Measurements from ENCODE around the gene VKORC1.

VKORC1 gene

DNA sequence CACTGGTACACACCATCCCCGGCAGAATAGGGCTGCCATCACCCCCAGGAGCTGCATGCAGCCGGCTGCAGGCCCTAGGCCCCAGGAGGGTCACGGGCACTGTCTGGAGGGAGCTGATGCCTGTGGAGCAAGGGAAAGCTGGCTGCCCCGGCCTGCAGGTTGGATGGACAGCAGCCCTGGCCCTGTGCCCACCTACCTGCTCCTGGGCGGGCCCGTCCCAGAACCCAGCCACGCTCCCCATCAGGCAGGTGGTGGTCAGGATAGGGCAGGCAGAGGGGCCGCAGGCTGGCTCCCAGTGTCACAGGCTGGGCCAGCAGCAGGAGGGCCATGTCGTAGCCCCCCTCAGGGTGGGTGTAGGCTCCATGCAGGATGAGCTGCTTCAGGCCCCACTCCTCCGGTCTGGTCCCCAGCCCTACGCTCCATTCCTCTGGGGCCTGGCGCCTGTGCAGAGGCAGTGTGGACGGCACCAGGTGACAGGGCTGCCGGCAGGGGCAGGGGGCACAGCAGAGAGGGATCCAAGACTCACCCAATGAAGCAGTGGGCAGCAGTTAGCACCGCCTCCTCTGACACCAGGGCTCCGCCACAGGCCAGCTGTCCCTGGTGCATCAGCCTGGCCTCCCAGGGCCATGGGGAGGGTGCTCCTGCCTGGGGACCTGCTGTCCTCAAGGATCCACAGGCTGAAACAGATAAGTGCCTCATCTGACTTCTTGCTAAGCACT lies 9.9 kb downstream of the VKORC1 start:
- Histone ChIP-seq H3K4me1 (ENCODE audit: control insufficient read depth, insufficient read depth, low read length) (peaks cover 17% of the 10 kb centered on the region), H3K9me3 (replicated peaks; ENCODE audit: low read length) (no peaks in the 10 kb centered on the region), H3K36me3 (ENCODE audit: insufficient read depth, low read length) (peaks cover 56% of the 10 kb centered on the region), H3K27me3 (ENCODE audit: control insufficient read depth, insufficient read depth, low read length) (no peaks in the 10 kb centered on the region), H3K4me2 (ENCODE audit: low read length) (no peak overlapping the region), H3K9ac (ENCODE audit: low read depth, low read length) (no peak overlapping the region), H3K4me3 (ENCODE audit: low read length) (no peak overlapping the region)

DNA sequence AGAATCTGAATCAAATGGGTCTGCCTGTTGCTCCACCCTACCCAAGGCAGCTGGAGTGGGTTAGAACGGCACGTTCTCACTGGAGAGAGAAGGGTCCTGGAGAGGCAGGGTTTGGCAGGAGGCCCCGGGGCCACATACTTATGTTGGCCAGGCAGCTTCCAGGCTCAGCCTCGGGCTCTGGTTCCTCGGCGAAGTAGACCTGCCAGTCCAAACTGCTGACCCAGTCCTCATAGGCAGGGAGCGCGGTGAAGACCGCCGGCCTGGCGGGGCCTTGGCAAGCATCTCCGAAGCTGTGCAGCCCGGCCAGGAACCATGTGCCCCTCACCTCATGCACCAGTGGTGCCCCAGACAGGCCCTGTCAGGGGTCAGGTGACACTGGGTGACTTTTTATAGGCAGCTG lies 10.6 kb downstream of the VKORC1 start:
- Histone ChIP-seq H3K4me3 (ENCODE audit: low read length) (no peak overlapping the region), H3K36me3 (ENCODE audit: insufficient read depth, low read length) (peaks cover 56% of the 10 kb centered on the region), H3K4me1 (ENCODE audit: control insufficient read depth, insufficient read depth, low read length) (peaks cover 17% of the 10 kb centered on the region), H3K9ac (ENCODE audit: low read depth, low read length) (no peak overlapping the region), H3K27me3 (ENCODE audit: control insufficient read depth, insufficient read depth, low read length) (no peaks in the 10 kb centered on the region), H3K4me2 (ENCODE audit: low read length) (no peak overlapping the region), H3K9me3 (replicated peaks; ENCODE audit: low read length) (no peaks in the 10 kb centered on the region)

DNA sequence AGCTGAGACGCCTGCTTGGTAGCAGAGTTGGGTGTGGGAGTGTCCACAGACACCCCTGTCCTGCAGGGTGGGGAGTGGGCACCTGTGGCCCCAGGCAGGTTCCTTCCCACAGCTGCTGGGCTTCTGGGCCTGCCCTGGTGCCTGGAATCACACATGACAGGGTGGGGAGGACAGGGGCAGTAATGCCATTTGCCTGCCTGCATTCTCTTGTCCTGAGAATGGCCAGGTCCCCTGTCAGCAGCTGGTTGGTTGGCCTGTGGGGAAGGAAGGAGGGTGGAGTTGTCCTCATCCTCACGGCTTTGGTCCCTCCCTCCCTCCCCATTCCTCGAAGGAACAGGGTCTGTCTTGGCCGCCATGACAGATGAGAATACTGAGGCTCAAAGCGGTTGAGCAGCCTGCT lies 11.0 kb downstream of the VKORC1 start:
- Histone ChIP-seq H3K4me3 (ENCODE audit: low read length) (no peak overlapping the region), H3K4me1 (ENCODE audit: control insufficient read depth, insufficient read depth, low read length) (peaks cover 17% of the 10 kb centered on the region), H3K9me3 (replicated peaks; ENCODE audit: low read length) (no peaks in the 10 kb centered on the region), H3K9ac (ENCODE audit: low read depth, low read length) (no peak overlapping the region), H3K27me3 (ENCODE audit: control insufficient read depth, insufficient read depth, low read length) (no peaks in the 10 kb centered on the region), H3K36me3 (ENCODE audit: insufficient read depth, low read length) (peaks cover 56% of the 10 kb centered on the region), H3K4me2 (ENCODE audit: low read length) (no peak overlapping the region)

DNA sequence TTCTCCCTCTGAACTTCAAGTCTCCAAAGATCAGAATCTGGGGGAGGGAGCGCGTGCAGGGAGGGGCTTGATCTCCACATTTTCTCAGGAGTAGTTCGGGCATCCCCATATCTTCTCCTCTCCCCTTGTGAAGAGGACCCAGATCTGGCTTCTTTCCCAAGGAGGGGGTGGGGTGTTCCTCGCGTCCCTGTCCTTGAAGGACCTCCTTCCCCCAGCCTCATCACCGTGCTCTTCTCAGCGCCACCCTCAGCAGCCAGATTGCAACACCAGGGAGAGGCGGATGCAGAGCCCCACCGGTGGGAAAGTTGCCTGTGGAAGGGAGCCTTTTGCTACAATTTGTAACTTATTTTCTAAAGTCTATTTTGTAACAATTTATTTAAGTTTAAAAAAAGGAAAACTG lies 11.5 kb downstream of the VKORC1 start:
- Histone ChIP-seq H3K4me3 (ENCODE audit: low read length) (no peak overlapping the region), H3K4me1 (ENCODE audit: control insufficient read depth, insufficient read depth, low read length) (peaks cover 17% of the 10 kb centered on the region), H3K9me3 (replicated peaks; ENCODE audit: low read length) (no peaks in the 10 kb centered on the region), H3K9ac (ENCODE audit: low read depth, low read length) (no peak overlapping the region), H3K36me3 (ENCODE audit: insufficient read depth, low read length) (peaks cover 58% of the 10 kb centered on the region), H3K4me2 (ENCODE audit: low read length) (no peak overlapping the region), H3K27me3 (ENCODE audit: control insufficient read depth, insufficient read depth, low read length) (no peaks in the 10 kb centered on the region)

DNA sequence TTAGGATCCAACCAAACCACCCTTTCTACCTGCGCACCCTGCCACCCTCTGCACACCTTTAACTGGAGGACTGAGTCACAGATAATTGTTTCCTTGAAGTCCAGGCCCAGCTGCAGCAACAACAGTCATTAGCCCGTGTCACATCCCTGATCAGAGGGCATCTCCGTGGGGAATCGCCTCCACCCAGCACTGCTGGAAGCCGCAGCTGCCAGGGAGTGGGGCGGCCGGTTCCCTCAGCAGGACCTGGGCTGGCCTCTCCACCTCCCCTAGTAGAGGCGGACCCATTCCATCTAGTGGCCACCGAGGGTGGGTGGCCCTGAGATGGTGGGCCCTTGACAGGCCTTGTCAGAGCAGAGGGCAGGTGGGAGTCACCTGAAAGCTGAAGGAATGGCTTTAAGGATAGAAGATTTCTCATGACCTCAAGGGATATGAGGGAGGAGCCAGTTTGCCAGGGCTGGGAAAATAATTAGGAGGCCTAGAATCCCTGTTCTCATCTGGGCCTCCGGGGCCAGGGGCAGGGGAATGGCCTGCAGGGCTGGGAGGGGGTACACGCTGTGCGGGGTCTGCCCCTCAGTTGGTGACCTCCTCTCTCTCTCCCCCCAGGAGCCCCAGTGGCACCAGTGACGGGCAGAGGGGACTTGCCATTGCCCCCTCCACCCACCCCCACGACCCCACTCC lies 12.1 kb downstream of the VKORC1 start:
- Histone ChIP-seq H3K4me2 (ENCODE audit: low read length) (no peak overlapping the region), H3K27me3 (ENCODE audit: control insufficient read depth, insufficient read depth, low read length) (no peaks in the 10 kb centered on the region), H3K4me1 (ENCODE audit: control insufficient read depth, insufficient read depth, low read length) (peaks cover 17% of the 10 kb centered on the region), H3K36me3 (ENCODE audit: insufficient read depth, low read length) (peaks cover 60% of the 10 kb centered on the region), H3K4me3 (ENCODE audit: low read length) (no peak overlapping the region), H3K9me3 (replicated peaks; ENCODE audit: low read length) (no peaks in the 10 kb centered on the region), H3K9ac (ENCODE audit: low read depth, low read length) (no peak overlapping the region)

DNA sequence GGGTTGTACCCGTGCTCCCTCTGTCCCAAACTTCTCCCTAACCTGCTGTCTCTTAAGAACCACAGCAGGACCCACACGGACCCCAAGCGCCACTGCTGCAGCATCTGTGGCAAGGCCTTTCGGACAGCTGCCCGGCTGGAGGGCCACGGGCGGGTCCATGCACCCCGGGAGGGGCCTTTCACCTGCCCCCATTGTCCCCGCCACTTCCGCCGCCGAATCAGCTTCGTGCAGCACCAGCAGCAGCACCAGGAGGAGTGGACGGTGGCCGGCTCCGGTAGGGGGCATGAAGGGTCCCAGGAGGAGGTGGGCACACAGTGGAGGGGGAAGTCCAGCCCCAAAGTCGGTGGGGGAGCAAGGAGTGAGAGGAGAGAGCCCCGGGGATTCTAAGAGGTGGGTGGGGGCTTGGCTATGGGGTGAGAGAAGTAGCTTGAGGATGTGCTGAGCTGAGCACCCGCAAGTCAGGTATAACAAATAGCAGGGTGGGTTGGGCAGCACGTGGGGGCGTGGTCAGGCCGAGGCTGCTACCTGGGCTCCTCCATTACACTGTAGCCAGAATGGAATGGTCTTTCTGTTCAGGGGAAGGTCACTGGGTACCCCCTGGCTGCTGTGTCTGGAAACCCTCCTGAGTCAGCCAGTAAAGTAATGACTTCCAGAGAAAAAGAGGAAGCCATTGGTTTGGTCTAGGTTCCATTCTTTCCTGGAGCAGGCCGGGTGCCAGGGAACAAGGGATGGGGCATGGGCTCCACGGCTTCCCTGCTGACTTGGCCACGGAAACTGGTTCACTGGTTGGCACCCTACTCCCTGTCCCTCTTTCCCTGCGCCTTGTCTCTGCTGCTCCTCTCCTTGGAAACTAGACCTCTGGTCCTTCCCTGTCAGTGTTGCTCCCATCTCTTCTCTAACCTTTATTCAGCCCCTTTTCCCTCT lies 12.9 kb downstream of the VKORC1 start:
- no peaks in the 10 kb centered on the region for H3K9me3 ChIP-seq (replicated peaks; ENCODE audit: low read length)
- H3K4me1 ChIP-seq (ENCODE audit: control insufficient read depth, insufficient read depth, low read length) = peaks cover 17% of the 10 kb centered on the region
- no peak overlapping the region for H3K4me2 ChIP-seq (ENCODE audit: low read length)
- no peak overlapping the region for H3K4me3 ChIP-seq (ENCODE audit: low read length)
- peaks cover 62% of the 10 kb centered on the region for H3K36me3 ChIP-seq (ENCODE audit: insufficient read depth, low read length)
- H3K27me3 ChIP-seq (ENCODE audit: control insufficient read depth, insufficient read depth, low read length) = no peaks in the 10 kb centered on the region
- H3K9ac ChIP-seq (ENCODE audit: low read depth, low read length) = no peak overlapping the region

DNA sequence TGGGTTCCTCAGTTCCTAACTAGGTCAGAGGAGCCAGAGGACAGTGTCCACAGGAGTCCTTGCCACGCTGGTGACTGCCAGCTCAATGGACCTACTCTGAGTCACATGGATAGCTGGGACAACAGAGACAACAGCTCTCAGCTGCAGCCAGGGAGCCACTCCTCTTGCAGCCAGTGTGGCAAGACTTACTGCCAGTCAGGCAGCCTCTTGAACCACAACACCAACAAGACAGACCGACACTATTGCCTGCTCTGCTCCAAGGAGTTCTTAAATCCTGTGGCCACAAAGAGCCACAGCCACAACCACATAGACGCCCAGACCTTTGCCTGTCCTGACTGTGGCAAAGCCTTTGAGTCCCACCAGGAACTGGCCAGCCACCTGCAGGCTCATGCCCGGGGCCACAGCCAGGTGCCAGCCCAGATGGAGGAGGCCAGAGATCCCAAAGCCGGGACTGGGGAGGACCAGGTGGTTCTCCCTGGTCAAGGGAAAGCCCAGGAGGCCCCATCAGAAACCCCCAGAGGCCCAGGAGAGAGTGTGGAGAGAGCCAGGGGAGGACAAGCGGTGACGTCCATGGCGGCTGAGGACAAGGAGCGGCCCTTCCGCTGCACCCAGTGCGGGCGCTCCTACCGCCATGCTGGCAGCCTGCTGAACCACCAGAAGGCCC lies 13.7 kb downstream of the VKORC1 start:
- H3K36me3 ChIP-seq (ENCODE audit: insufficient read depth, low read length) = peaks cover 65% of the 10 kb centered on the region
- no peak overlapping the region for H3K9ac ChIP-seq (ENCODE audit: low read depth, low read length)
- H3K4me1 ChIP-seq (ENCODE audit: control insufficient read depth, insufficient read depth, low read length) = peaks cover 13% of the 10 kb centered on the region

DNA sequence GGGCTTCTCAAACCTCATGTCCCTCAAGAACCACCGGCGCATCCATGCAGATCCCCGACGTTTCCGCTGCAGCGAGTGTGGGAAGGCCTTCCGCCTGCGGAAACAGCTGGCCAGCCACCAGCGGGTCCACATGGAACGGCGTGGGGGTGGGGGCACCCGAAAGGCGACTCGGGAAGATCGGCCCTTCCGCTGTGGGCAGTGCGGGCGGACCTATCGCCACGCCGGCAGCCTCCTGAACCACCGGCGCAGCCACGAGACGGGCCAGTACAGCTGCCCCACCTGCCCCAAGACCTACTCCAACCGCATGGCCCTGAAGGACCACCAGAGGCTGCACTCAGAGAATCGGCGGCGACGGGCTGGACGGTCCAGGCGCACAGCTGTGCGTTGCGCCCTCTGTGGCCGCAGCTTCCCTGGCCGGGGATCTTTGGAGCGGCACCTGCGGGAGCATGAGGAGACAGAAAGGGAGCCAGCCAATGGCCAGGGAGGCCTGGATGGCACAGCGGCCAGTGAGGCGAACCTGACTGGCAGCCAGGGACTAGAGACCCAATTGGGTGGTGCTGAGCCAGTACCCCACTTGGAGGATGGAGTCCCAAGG lies 14.5 kb downstream of the VKORC1 start:
- Histone ChIP-seq H3K27me3 (ENCODE audit: control insufficient read depth, insufficient read depth, low read length) (no peaks in the 10 kb centered on the region), H3K9ac (ENCODE audit: low read depth, low read length) (no peak overlapping the region), H3K4me1 (ENCODE audit: control insufficient read depth, insufficient read depth, low read length) (peaks cover 5% of the 10 kb centered on the region), H3K9me3 (replicated peaks; ENCODE audit: low read length) (no peaks in the 10 kb centered on the region), H3K4me3 (ENCODE audit: low read length) (no peak overlapping the region), H3K36me3 (ENCODE audit: insufficient read depth, low read length) (peaks cover 65% of the 10 kb centered on the region), H3K4me2 (ENCODE audit: low read length) (no peak overlapping the region)

More for the DNA sequence above, 13.7 kb downstream of the VKORC1 start:
- Histone ChIP-seq H3K4me3 (ENCODE audit: low read length) (no peak overlapping the region), H3K9me3 (replicated peaks; ENCODE audit: low read length) (no peaks in the 10 kb centered on the region), H3K4me2 (ENCODE audit: low read length) (no peak overlapping the region), H3K27me3 (ENCODE audit: control insufficient read depth, insufficient read depth, low read length) (no peaks in the 10 kb centered on the region)

DNA sequence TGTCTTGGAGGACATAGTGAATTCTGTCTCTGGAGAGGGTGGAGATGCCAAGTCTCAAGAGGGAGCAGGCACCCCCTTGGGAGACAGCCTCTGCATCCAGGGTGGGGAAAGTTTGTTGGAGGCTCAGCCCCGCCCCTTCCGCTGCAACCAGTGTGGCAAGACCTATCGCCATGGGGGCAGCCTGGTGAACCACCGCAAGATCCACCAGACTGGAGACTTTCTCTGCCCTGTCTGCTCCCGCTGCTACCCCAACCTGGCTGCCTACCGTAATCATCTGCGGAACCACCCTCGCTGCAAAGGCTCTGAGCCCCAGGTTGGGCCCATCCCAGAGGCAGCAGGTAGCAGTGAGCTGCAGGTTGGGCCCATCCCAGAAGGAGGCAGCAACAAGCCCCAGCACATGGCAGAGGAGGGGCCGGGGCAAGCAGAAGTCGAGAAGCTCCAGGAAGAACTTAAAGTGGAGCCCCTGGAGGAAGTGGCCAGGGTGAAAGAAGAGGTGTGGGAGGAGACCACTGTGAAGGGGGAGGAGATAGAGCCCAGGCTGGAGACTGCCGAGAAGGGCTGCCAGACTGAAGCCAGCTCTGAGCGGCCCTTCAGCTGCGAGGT lies 15.2 kb downstream of the VKORC1 start:
- H3K9ac ChIP-seq (ENCODE audit: low read depth, low read length) = no peak overlapping the region
- no peak overlapping the region for H3K4me3 ChIP-seq (ENCODE audit: low read length)
- H3K9me3 ChIP-seq (replicated peaks; ENCODE audit: low read length) = no peaks in the 10 kb centered on the region
- peaks cover 7% of the 10 kb centered on the region for H3K4me1 ChIP-seq (ENCODE audit: control insufficient read depth, insufficient read depth, low read length)
- no peak overlapping the region for H3K4me2 ChIP-seq (ENCODE audit: low read length)
- H3K27me3 ChIP-seq (ENCODE audit: control insufficient read depth, insufficient read depth, low read length) = no peaks in the 10 kb centered on the region
- peaks cover 63% of the 10 kb centered on the region for H3K36me3 ChIP-seq (ENCODE audit: insufficient read depth, low read length)

DNA sequence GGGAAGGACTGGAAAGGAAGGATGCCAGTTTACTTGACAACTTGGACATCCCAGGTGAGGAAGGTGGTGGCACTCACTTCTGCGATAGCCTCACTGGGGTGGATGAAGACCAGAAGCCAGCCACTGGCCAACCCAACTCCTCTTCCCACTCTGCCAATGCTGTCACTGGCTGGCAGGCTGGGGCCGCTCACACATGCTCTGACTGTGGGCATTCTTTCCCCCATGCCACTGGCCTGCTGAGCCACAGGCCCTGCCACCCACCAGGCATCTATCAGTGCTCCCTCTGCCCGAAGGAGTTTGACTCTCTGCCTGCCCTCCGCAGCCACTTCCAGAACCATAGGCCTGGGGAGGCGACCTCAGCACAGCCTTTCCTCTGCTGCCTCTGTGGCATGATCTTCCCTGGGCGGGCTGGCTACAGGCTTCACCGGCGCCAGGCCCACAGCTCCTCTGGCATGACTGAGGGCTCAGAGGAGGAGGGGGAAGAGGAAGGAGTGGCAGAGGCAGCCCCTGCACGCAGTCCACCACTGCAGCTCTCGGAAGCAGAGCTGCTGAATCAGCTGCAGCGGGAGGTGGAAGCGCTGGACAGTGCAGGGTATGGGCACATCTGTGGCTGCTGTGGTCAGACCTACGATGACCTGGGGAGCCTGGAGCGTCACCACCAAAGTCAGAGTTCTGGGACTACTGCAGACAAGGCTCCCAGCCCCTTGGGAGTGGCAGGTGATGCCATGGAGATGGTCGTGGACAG lies 15.8 kb downstream of the VKORC1 start:
- Histone ChIP-seq H3K4me2 (ENCODE audit: low read length) (no peak overlapping the region), H3K9ac (ENCODE audit: low read depth, low read length) (no peak overlapping the region), H3K36me3 (ENCODE audit: insufficient read depth, low read length) (peaks cover 56% of the 10 kb centered on the region)

More for the DNA sequence above, 15.8 kb downstream of the VKORC1 start:
- Histone ChIP-seq H3K9me3 (replicated peaks; ENCODE audit: low read length) (no peaks in the 10 kb centered on the region), H3K4me1 (ENCODE audit: control insufficient read depth, insufficient read depth, low read length) (peaks cover 7% of the 10 kb centered on the region), H3K4me3 (ENCODE audit: low read length) (no peak overlapping the region), H3K27me3 (ENCODE audit: control insufficient read depth, insufficient read depth, low read length) (no peaks in the 10 kb centered on the region)
